Subcutaneous abdominal adipose tissue (tissue), 5 donors: ENCODE measurements around the gene PTPRG.
"Not testable (repeated sequence)": the region's sequence is repeated elsewhere in the genome, so short reads cannot be mapped to it uniquely, and the experiment has no call there.

Experiments used
- H3K27ac ChIP-seq: one replicate; pipeline ENCODE4 v1.7.0; 2013; ENCODE audit warnings: low read depth, mild to moderate bottlenecking, inconsistent platforms, low read length, moderate library complexity
- H3K27me3 ChIP-seq, 5 donors: one replicate each; pipeline ENCODE4 v1.7.0; 2013; ENCODE audit warnings: low read length in 5 of 5, inconsistent platforms in 1 of 5; ENCODE audit not compliant: control insufficient read depth in 5 of 5, insufficient read depth in 4 of 5
- H3K36me3 ChIP-seq, 5 donors: one replicate each; pipeline ENCODE4 v1.7.0; 2013; ENCODE audit warnings: low read length in 5 of 5; ENCODE audit not compliant: control insufficient read depth in 5 of 5, insufficient read depth in 5 of 5
- H3K4me1 ChIP-seq, 5 donors: one replicate each; pipeline ENCODE4 v1.7.0; 2013; ENCODE audit warnings: low read length in 5 of 5, mild to moderate bottlenecking in 3 of 5, moderate library complexity in 1 of 5; ENCODE audit not compliant: control insufficient read depth in 5 of 5, insufficient read depth in 5 of 5
- H3K4me3 ChIP-seq, 5 donors: one replicate each; pipeline ENCODE4 v1.7.0; 2013; ENCODE audit warnings: low read length in 5 of 5, low read depth in 1 of 5
- H3K9ac ChIP-seq, 5 donors: one replicate each; pipeline ENCODE4 v1.7.0; 2013; ENCODE audit warnings: low read length in 5 of 5, mild to moderate bottlenecking in 4 of 5, moderate library complexity in 3 of 5
- H3K9me3 ChIP-seq, 5 donors: one replicate each; pipeline ENCODE4 v1.7.0; 2013; ENCODE audit warnings: low read length in 5 of 5; ENCODE audit not compliant: control insufficient read depth in 5 of 5
- donor health status: healthy.
- donor health status: healthy.
- donor health status: healthy.
- donor health status: healthy.
- donor health status: healthy.

PTPRG gene

GRCh38 chr3:62032738-62033137 is 471.4 kb downstream of the PTPRG start:
- no peaks in the 10 kb centered on the region for H3K9me3 ChIP-seq
- no peak overlapping the region for H3K9ac ChIP-seq
- H3K4me3 ChIP-seq: no peak overlapping the region
- no peak overlapping the region for H3K27ac ChIP-seq
- no peaks in the 10 kb centered on the region for H3K36me3 ChIP-seq
- no peaks in the 10 kb centered on the region for H3K27me3 ChIP-seq
- no peaks in the 10 kb centered on the region for H3K4me1 ChIP-seq

- Histone ChIP-seq H3K4me1 (no peaks in the 10 kb centered on the region), H3K9ac (no peak overlapping the region), H3K9me3 (no peaks in the 10 kb centered on the region), H3K36me3 (no peaks in the 10 kb centered on the region), H3K4me3 (no peak overlapping the region), H3K27ac (no peak overlapping the region), H3K27me3 (no peaks in the 10 kb centered on the region)
These were observed 474.2 kb downstream of the PTPRG start for GRCh38 chr3:62035402-62036057.

- no peaks in the 10 kb centered on the region for H3K4me1 ChIP-seq
- H3K36me3 ChIP-seq: no peaks in the 10 kb centered on the region
- H3K9ac ChIP-seq: no peak overlapping the region
- no peaks in the 10 kb centered on the region for H3K9me3 ChIP-seq
- H3K27ac ChIP-seq: no peak overlapping the region
- no peaks in the 10 kb centered on the region for H3K27me3 ChIP-seq
- H3K4me3 ChIP-seq: no peak overlapping the region
These were observed 475.4 kb downstream of the PTPRG start for GRCh38 chr3:62036726-62037125.

- H3K9me3 ChIP-seq, H3K36me3 ChIP-seq, H3K4me3 ChIP-seq, H3K27ac ChIP-seq, H3K27me3 ChIP-seq, H3K9ac ChIP-seq, H3K4me1 ChIP-seq: not testable (repeated sequence)
These were observed 477.4 kb downstream of the PTPRG start for GRCh38 chr3:62038798-62039197.

- Histone ChIP-seq H3K9ac (no peak overlapping the region), H3K27ac (no peak overlapping the region), H3K4me1 (no peaks in the 10 kb centered on the region), H3K27me3 (no peaks in the 10 kb centered on the region), H3K4me3 (no peak overlapping the region), H3K9me3 (no peaks in the 10 kb centered on the region), H3K36me3 (no peaks in the 10 kb centered on the region)
These were observed 478.2 kb downstream of the PTPRG start for GRCh38 chr3:62039586-62039985.

- Histone ChIP-seq H3K4me1 (no peaks in the 10 kb centered on the region), H3K9me3 (no peaks in the 10 kb centered on the region), H3K27me3 (no peaks in the 10 kb centered on the region), H3K27ac (no peak overlapping the region), H3K9ac (no peak overlapping the region), H3K4me3 (no peak overlapping the region), H3K36me3 (no peaks in the 10 kb centered on the region)
These were observed 480.3 kb downstream of the PTPRG start for GRCh38 chr3:62041681-62042080.

GRCh38 chr3:62044874-62045411 is 483.6 kb downstream of the PTPRG start:
- H3K36me3 ChIP-seq: no peaks in the 10 kb centered on the region
- no peaks in the 10 kb centered on the region for H3K9me3 ChIP-seq
- no peaks in the 10 kb centered on the region for H3K4me1 ChIP-seq
- no peak overlapping the region for H3K9ac ChIP-seq
- H3K27ac ChIP-seq: no peak overlapping the region
- H3K27me3 ChIP-seq: no peaks in the 10 kb centered on the region
- no peak overlapping the region for H3K4me3 ChIP-seq

- no peak overlapping the region for H3K9ac ChIP-seq
- no peaks in the 10 kb centered on the region for H3K36me3 ChIP-seq
- no peaks in the 10 kb centered on the region for H3K9me3 ChIP-seq
- H3K27me3 ChIP-seq: no peaks in the 10 kb centered on the region
- no peak overlapping the region for H3K4me3 ChIP-seq
- no peaks in the 10 kb centered on the region for H3K4me1 ChIP-seq
- no peak overlapping the region for H3K27ac ChIP-seq
These were observed 485.0 kb downstream of the PTPRG start for GRCh38 chr3:62046326-62046725.

- Histone ChIP-seq H3K9ac (no peak overlapping the region), H3K9me3 (no peaks in the 10 kb centered on the region), H3K4me3 (no peak overlapping the region), H3K27ac (no peak overlapping the region), H3K4me1 (no peaks in the 10 kb centered on the region), H3K36me3 (no peaks in the 10 kb centered on the region), H3K27me3 (no peaks in the 10 kb centered on the region)
These were observed 487.2 kb downstream of the PTPRG start for GRCh38 chr3:62048577-62048976.

GRCh38 chr3:62049033-62049432 is 487.7 kb downstream of the PTPRG start:
- no peaks in the 10 kb centered on the region for H3K4me1 ChIP-seq
- no peaks in the 10 kb centered on the region for H3K27me3 ChIP-seq
- H3K9ac ChIP-seq: no peak overlapping the region
- no peaks in the 10 kb centered on the region for H3K9me3 ChIP-seq
- no peak overlapping the region for H3K4me3 ChIP-seq
- no peaks in the 10 kb centered on the region for H3K36me3 ChIP-seq
- H3K27ac ChIP-seq: no peak overlapping the region
